NOMO-1 treated with DMSO at 0.1 percent for 48 hours (cell line): ENCODE results near the gene PDE10A.

Source experiments
- DNase-seq: peaks from one replicate; lab custom pipeline; 2025; ENCODE audit not compliant: unreplicated experiment; lab: John Stamatoyannopoulos, UW

PDE10A gene

GRCh38 chr6:165300422-165300936 is 362.6 kb downstream of the PDE10A start:
- no peak for DNase-seq

GRCh38 chr6:165298875-165299274 is 364.2 kb downstream of the PDE10A start:
- DNase-seq: no peak

GRCh38 chr6:165298402-165298801 is 364.6 kb downstream of the PDE10A start:
- DNase-seq: no peak

GRCh38 chr6:165292657-165293056 is 370.4 kb downstream of the PDE10A start:
- no peak for DNase-seq
